Vagina (tissue), 2 donors: ENCODE data around the gene ARHGAP40.

Source experiments
- CTCF ChIP-seq, 3 experiments: fragments of 450-650 bp in 2 of 3; fragments of 200-600 bp in 1 of 3; sonication (generic) in 1 of 3; IDR thresholded peaks; one replicate each; pipeline ENCODE4 v1.5.1; 2017 to 2019; ENCODE audit warnings: antibody characterized with exemption in 3 of 3, mild to moderate bottlenecking in 2 of 3, moderate library complexity in 2 of 3
- POLR2A ChIP-seq, 2 donors: fragments of 450-650 bp; IDR thresholded peaks; one replicate each; pipeline ENCODE4 v1.6.1; 2017; ENCODE audit warnings: antibody characterized with exemption in 2 of 2, mild to moderate bottlenecking in 2 of 2, moderate library complexity in 2 of 2

DNA sequence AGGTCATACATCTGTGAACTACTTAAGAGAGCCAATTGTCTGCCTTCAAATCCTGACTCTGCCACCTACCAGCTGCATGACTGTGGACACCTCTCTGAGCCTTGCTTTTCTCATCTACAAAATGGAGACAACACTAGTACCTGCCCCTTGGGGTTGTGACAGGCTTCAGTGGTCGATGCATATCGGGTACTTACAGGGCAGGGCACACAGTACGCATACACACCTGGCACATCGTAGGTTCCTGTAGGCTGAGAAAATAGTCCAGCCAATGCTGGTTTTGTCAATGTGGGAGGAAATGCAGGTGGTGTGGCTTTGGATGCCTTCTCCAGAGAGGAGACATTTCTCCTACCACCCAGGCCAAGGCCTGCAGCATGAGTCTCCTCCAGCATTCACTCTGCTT lies 18.3 kb upstream of the ARHGAP40 start:
- TF ChIP-seq POLR2A (IDR thresholded peaks at IDR 0.05) = no peak
- no peak for TF ChIP-seq CTCF (IDR thresholded peaks at IDR 0.05)
